Measurements from ENCODE around the gene TMEM237.

The TMEM237 gene

DNA sequence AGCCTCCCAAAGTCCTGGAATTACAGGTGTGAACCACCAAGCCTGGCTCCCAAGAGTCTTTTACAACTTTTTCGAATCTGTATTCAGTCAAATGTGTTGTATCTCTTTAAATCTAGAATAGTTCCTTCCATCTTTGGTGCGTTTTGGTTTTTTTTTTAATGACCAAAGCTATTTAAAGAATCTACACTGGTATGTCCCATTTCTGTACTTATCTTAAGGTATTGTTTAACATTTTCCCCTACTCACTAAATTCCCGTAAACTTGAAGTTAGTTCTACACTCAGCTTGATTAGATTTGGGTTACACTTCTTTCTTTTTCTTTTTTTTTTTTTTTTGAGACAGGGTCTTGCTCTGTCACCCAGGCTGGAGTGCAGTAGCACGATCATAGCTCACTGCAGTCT lies 63.8 kb downstream of the TMEM237 start:
- Histone ChIP-seq H3K79me2 (ENCODE audit: low read length) (no peaks in the 10 kb centered on the region), H2AFZ (ENCODE audit: low read length) (no peak overlapping the region), H3K4me2 (ENCODE audit: low read depth, low read length) (no peak overlapping the region), H3K9ac (ENCODE audit: low read length) (no peak overlapping the region), H3K4me1 (ENCODE audit: low read length) (no peaks in the 10 kb centered on the region), H3K9me2 (replicated peaks; ENCODE audit: insufficient read depth, low read length) (no peaks in the 10 kb centered on the region), H3K27me3 (replicated peaks; ENCODE audit: insufficient read depth, low read length) (peaks cover 2% of the 10 kb centered on the region; the same call in 1 of the 2 replicates), H3F3A (ENCODE audit: insufficient read depth, low read length) (no peaks in the 10 kb centered on the region), H3K27ac (ENCODE audit: low read length) (no peak overlapping the region), H4K20me1 (ENCODE audit: insufficient read depth, low read length) (no peaks in the 10 kb centered on the region), H3K4me3 (ENCODE audit: low read length) (no peak overlapping the region), H3K9me3 (replicated peaks; ENCODE audit: insufficient read depth, low read length) (no peaks in the 10 kb centered on the region), H3K36me3 (replicated peaks; ENCODE audit: insufficient read depth, low read length) (no peaks in the 10 kb centered on the region)
- no peak for DNase-seq
- TF ChIP-seq EZH2phosphoT487 (IDR thresholded peaks at IDR 0.05; ENCODE audit: low read length) (no peak), EZH2 (optimal IDR thresholded peaks at IDR 0.05; ENCODE audit: low read depth, low read length) (no peak), CTCF (IDR thresholded peaks at IDR 0.05; ENCODE audit: low read length) (no peak)

- no peak overlapping the region for H3K27ac ChIP-seq (ENCODE audit: low read length)
- no peaks in the 10 kb centered on the region for H3K36me3 ChIP-seq (replicated peaks; ENCODE audit: insufficient read depth, low read length)
- no peaks in the 10 kb centered on the region for H3K9me2 ChIP-seq (replicated peaks; ENCODE audit: insufficient read depth, low read length)
- no peak overlapping the region for H3K4me2 ChIP-seq (ENCODE audit: low read depth, low read length)
- peaks cover 14% of the 10 kb centered on the region; the same call in 1 of the 2 replicates for H3K27me3 ChIP-seq (replicated peaks; ENCODE audit: insufficient read depth, low read length)
- no peaks in the 10 kb centered on the region for H3K9me3 ChIP-seq (replicated peaks; ENCODE audit: insufficient read depth, low read length)
- no peaks in the 10 kb centered on the region; the same call in 1 of the 2 replicates for H4K20me1 ChIP-seq (ENCODE audit: insufficient read depth, low read length)
- no peak overlapping the region for H3K9ac ChIP-seq (ENCODE audit: low read length)
- TF ChIP-seq EZH2 (optimal IDR thresholded peaks at IDR 0.05; ENCODE audit: low read depth, low read length) = no peak
- no peak for TF ChIP-seq CTCF (IDR thresholded peaks at IDR 0.05; ENCODE audit: low read length)
- TF ChIP-seq EZH2phosphoT487 (IDR thresholded peaks at IDR 0.05; ENCODE audit: low read length) = no peak
- H3K4me3 ChIP-seq (ENCODE audit: low read length) = no peak overlapping the region
- H3F3A ChIP-seq (ENCODE audit: insufficient read depth, low read length) = no peaks in the 10 kb centered on the region
- H2AFZ ChIP-seq (ENCODE audit: low read length) = no peak overlapping the region
- peaks cover 6% of the 10 kb centered on the region; the same call in 1 of the 2 replicates for H3K4me1 ChIP-seq (ENCODE audit: low read length)
- no peak for DNase-seq
- H3K79me2 ChIP-seq (ENCODE audit: low read length) = no peaks in the 10 kb centered on the region
Measured at GRCh38 chr2:201575971-201576370, 67.3 kb downstream of the TMEM237 start.

DNA sequence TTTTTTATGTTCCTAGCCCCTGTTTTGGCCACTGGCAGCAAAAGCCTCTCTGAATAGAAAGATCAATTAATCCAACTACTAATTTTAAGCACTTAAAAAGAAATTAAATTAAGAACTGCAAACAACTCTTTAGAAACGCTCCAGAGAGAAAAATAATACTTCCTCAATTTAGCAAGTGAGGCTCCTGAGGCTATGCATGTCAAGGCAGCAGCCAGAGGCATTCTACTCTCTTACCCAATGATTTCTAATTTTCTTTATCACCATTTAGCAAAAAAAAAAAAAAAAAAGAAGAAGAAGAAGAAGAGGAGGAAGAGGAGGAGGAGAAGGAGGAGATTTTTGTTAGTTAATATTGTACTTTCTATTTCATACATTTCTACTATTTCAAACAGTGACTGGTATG lies 68.5 kb downstream of the TMEM237 start:
- Histone ChIP-seq H3K9ac (ENCODE audit: low read length) (no peak overlapping the region), H3K4me2 (ENCODE audit: low read depth, low read length) (no peak overlapping the region)

More for the DNA sequence above, 68.5 kb downstream of the TMEM237 start:
- Histone ChIP-seq H3K9me3 (replicated peaks; ENCODE audit: insufficient read depth, low read length) (no peaks in the 10 kb centered on the region), H3K4me1 (ENCODE audit: low read length) (peaks cover 6% of the 10 kb centered on the region; the same call in 1 of the 2 replicates), H3K27me3 (replicated peaks; ENCODE audit: insufficient read depth, low read length) (peaks cover 14% of the 10 kb centered on the region; the same call in 1 of the 2 replicates), H3F3A (ENCODE audit: insufficient read depth, low read length) (no peaks in the 10 kb centered on the region), H2AFZ (ENCODE audit: low read length) (no peak overlapping the region), H3K9me2 (replicated peaks; ENCODE audit: insufficient read depth, low read length) (no peaks in the 10 kb centered on the region), H3K4me3 (ENCODE audit: low read length) (no peak overlapping the region), H3K27ac (ENCODE audit: low read length) (no peak overlapping the region), H3K36me3 (replicated peaks; ENCODE audit: insufficient read depth, low read length) (no peaks in the 10 kb centered on the region), H3K79me2 (ENCODE audit: low read length) (no peaks in the 10 kb centered on the region), H4K20me1 (ENCODE audit: insufficient read depth, low read length) (no peaks in the 10 kb centered on the region; the same call in 1 of the 2 replicates)
- TF ChIP-seq CTCF (IDR thresholded peaks at IDR 0.05; ENCODE audit: low read length) (no peak), EZH2phosphoT487 (IDR thresholded peaks at IDR 0.05; ENCODE audit: low read length) (no peak), EZH2 (optimal IDR thresholded peaks at IDR 0.05; ENCODE audit: low read depth, low read length) (no peak)
- no peak for DNase-seq
